Activated T-helper 2 cell treated with anti-CD3 and anti-CD28 coated beads, Interferon-gamma antibody, Interleukin-2, Interleukin-4, amounts not matched to agents 10 μg/mL and 5 μg/mL and 100 μg/mL, durations not matched to agents 14 hours and 24 hours and 36 hours (primary cell): ENCODE measurements around the gene SOHLH1. TPM values are rescaled to one million over a fixed set of nuclear protein-coding genes. Genes with fewer than 3 reads are reported as not detected.

Source experiments
- DNase-seq: peaks from one replicate; pipeline ENCODE4 v3.0.0; 2021; ENCODE audit warnings: low spot score
- H3K27ac Mint-ChIP-seq: one replicate; pipeline ENCODE4 v1.8.0; 2021; ENCODE audit warnings: mixed read lengths
- H3K27me3 Mint-ChIP-seq: one replicate; pipeline ENCODE4 v1.8.0; 2021; ENCODE audit warnings: low read depth, mixed read lengths
- H3K36me3 Mint-ChIP-seq: one replicate; pipeline ENCODE4 v1.8.0; 2021; ENCODE audit warnings: low read depth, mixed read lengths
- H3K4me1 Mint-ChIP-seq: one replicate; pipeline ENCODE4 v1.8.0; 2021; ENCODE audit warnings: low read depth, mixed read lengths
- H3K4me3 Mint-ChIP-seq: one replicate; pipeline ENCODE4 v1.8.0; 2021; ENCODE audit warnings: low read depth, mild to moderate bottlenecking, moderate library complexity, mixed read lengths
- H3K9me3 Mint-ChIP-seq: one replicate; pipeline ENCODE4 v1.8.0; 2021; ENCODE audit warnings: mixed read lengths
- intact Hi-C: fragments of 100-400 bp; cut with micrococcal nuclease; formaldehyde crosslinking; loops from one replicate; pipeline ENCODE4 v1.15.1; 2023
- total RNA-seq: library from RNA; stranded (reverse); gene quantifications from 2 replicates; pipeline ENCODE4 v1.2.3, GENCODE V29; 2022

The SOHLH1 gene
- total RNA-seq, 1 donor from 2014 or later, result not detected

DNA sequence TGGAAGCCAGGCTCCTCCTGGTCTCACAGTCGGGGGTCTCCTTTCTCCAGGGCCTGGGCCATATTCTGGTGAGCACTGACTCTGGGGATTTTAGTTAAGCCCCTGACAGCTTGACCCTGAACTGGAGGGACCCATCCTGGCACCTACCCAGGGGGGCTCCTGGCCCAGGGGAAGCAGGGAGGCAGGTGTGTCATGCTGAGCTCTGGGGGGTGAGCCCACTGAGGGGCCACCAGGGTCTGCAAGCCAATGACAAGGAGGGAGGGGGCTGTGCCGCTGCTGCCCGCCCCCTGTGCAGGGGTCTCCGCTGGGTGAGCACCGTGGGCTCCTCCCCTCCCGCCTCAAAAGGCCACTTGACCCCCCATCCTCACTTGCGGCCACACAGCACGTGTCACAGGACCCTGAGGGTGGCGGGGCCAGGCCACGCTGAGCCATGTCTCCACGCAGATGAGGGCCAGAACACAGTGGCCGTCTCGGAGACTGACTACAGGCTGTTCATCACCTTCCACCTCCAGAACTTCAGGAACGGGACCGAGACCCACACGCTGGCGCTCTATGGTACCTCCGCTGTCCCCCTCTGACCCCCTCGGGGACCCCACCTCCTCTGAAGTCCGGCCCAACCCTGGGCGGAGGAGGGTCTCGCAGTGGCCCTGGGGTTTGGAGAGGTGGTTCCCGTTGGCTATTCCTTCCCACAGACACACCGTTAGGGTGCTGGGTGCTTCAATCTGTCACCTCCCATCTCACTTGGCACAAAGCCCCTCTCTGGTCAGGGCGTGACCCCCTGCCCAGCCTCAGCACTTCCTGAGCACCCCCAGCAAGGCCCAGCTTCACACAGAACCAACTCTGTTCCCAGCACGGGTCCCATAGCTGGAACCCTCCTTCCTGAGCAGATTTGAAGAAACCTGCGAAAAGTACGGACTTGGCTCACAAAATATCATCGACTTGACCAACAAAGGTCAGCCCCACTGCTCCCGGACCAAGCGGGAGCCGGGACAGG is 34.2 kb downstream of the SOHLH1 start:
- Mint-ChIP-seq H3K27me3 (no peaks in the 10 kb centered on the region), H3K27ac (no peak overlapping the region), H3K9me3 (no peaks in the 10 kb centered on the region), H3K4me3 (no peak overlapping the region), H3K36me3 (no peaks in the 10 kb centered on the region), H3K4me1 (no peaks in the 10 kb centered on the region)
- intact Hi-C loops, result no loop called here
- DNase-seq, result no peak

- Mint-ChIP-seq H3K27ac (no peak overlapping the region), H3K9me3 (no peaks in the 10 kb centered on the region), H3K27me3 (no peaks in the 10 kb centered on the region), H3K4me1 (no peaks in the 10 kb centered on the region), H3K4me3 (no peak overlapping the region), H3K36me3 (no peaks in the 10 kb centered on the region)
- DNase-seq, result no peak
- intact Hi-C loops, result no loop called here
Measured at GRCh38 chr9:135664266-135664665, 35.0 kb downstream of the SOHLH1 start.

DNA sequence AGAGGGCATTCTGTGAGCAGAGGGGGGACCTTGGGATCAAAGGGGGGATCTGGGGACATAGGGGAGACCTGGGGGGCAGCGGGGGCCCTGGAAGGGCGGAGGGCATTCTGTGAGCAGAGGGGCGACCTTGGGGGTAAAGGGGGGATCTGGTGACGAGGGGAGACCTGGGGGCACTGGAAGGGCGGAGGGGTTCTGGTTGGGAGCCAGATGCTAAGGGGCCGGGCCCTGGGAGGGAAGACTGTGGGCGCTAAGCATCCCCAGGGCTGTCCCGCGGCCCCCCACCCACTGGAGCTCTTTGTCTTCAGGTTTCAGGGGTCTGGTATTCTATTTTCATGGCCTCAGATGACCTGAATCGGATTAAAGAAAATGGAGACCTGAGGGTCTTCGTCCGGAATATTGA is 35.4 kb downstream of the SOHLH1 start:
- Mint-ChIP-seq H3K4me3 (no peak overlapping the region), H3K9me3 (no peaks in the 10 kb centered on the region), H3K27ac (no peak overlapping the region), H3K36me3 (no peaks in the 10 kb centered on the region), H3K4me1 (no peaks in the 10 kb centered on the region), H3K27me3 (no peaks in the 10 kb centered on the region)
- intact Hi-C loops, result no loop called here
- no peak for DNase-seq

GRCh38 chr9:135663451-135663770 is 35.9 kb downstream of the SOHLH1 start:
- no peak overlapping the region for H3K27ac Mint-ChIP-seq
- H3K9me3 Mint-ChIP-seq, result no peaks in the 10 kb centered on the region
- intact Hi-C loops, result no loop called here
- no peak for DNase-seq
- H3K4me3 Mint-ChIP-seq, result no peak overlapping the region
- no peaks in the 10 kb centered on the region for H3K27me3 Mint-ChIP-seq
- H3K4me1 Mint-ChIP-seq, result no peaks in the 10 kb centered on the region
- no peaks in the 10 kb centered on the region for H3K36me3 Mint-ChIP-seq

DNA sequence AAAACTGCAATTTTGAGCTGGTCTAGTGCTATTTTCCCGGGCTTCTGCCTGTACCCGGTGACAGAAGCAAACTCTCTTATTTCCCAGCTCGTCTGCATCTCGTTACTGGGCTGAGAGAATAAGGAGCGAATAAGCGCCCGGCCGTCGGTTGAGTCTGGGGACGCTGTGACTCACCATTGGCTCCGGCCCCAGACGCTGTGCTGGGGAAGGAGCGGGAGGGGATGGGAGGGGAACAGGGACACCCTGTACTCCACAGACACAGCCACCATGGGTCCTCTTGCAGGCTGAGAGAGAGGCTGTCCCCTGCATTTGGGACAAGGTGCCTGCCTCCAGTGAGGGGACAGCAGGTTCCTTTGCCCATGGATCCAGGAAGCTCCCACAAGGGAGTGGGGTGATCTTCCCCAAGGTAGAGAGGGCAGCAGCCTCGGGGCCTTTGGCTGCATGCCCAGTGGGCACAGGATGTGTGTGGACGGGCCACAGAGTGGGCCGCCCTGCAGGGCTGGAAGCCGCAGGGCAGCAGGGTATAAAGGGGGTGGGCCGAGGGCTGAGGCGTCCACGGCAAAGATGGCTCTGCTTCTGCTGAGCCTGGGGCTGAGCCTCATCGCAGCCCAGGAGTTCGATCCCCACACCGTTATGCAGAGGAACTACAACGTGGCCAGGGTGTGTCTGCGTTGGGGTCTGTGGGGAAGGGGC is 36.4 kb downstream of the SOHLH1 start, which contains the start of gene LCN9:
TSS of gene LCN9 (plus strand) at position 552 of the 693 bp plus-strand sequence. CDS start at position 565, 13 bp downstream.
- H3K36me3 Mint-ChIP-seq, result no peaks in the 10 kb centered on the region
- H3K4me3 Mint-ChIP-seq, result no peak within 1 kb of the TSS
- no peaks in the 10 kb centered on the region for H3K27me3 Mint-ChIP-seq
- no peak for DNase-seq
- no peaks in the 10 kb centered on the region for H3K4me1 Mint-ChIP-seq
- intact Hi-C loops, result no loop called here
- no peaks in the 10 kb centered on the region for H3K9me3 Mint-ChIP-seq
- H3K27ac Mint-ChIP-seq, result no peak within 1 kb of the TSS

- DNase-seq, result no peak
- Mint-ChIP-seq H3K4me3 (no peak overlapping the region), H3K27ac (no peak overlapping the region), H3K27me3 (no peaks in the 10 kb centered on the region), H3K4me1 (no peaks in the 10 kb centered on the region), H3K36me3 (no peaks in the 10 kb centered on the region), H3K9me3 (no peaks in the 10 kb centered on the region)
- intact Hi-C loops, result no loop called here
Measured at GRCh38 chr9:135661816-135662560, 37.3 kb downstream of the SOHLH1 start.

DNA sequence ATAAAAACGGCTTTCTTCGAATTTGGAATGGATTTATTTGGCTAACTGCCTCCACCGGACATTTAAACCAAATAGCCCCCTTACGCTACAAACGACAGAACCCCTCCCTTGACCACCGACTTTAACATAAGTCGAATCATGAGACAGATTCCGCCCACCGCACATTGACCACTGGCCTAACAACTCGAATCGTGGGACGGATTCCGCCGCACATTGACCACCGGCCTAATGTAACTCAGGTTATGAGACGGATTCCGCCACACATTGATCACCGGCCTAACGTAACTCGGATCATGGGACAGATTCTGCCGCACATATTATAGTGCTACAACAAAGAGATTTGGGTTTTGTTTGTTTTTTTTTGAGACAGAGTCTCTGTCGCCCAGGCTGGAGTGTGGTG is 38.9 kb downstream of the SOHLH1 start:
- H3K27ac Mint-ChIP-seq, result no peak overlapping the region
- H3K27me3 Mint-ChIP-seq, result no peaks in the 10 kb centered on the region
- no peak overlapping the region for H3K4me3 Mint-ChIP-seq
- no peak for DNase-seq
- intact Hi-C loops, result no loop called here
- H3K36me3 Mint-ChIP-seq, result no peaks in the 10 kb centered on the region
- no peaks in the 10 kb centered on the region for H3K4me1 Mint-ChIP-seq
- H3K9me3 Mint-ChIP-seq, result no peaks in the 10 kb centered on the region

- H3K27ac Mint-ChIP-seq, result no peak overlapping the region
- H3K27me3 Mint-ChIP-seq, result no peaks in the 10 kb centered on the region
- H3K4me1 Mint-ChIP-seq, result no peaks in the 10 kb centered on the region
- no peak for DNase-seq
- no peaks in the 10 kb centered on the region for H3K9me3 Mint-ChIP-seq
- no peaks in the 10 kb centered on the region for H3K36me3 Mint-ChIP-seq
- H3K4me3 Mint-ChIP-seq, result no peak overlapping the region
- intact Hi-C loops, result no loop called here
Measured at GRCh38 chr9:135659252-135659651, 40.0 kb downstream of the SOHLH1 start.

- no peak for DNase-seq
- no peaks in the 10 kb centered on the region for H3K36me3 Mint-ChIP-seq
- no peak overlapping the region for H3K27ac Mint-ChIP-seq
- H3K9me3 Mint-ChIP-seq, result no peaks in the 10 kb centered on the region
- H3K27me3 Mint-ChIP-seq, result no peaks in the 10 kb centered on the region
- H3K4me1 Mint-ChIP-seq, result no peaks in the 10 kb centered on the region
- intact Hi-C loops, result no loop called here
- no peak overlapping the region for H3K4me3 Mint-ChIP-seq
Measured at GRCh38 chr9:135657416-135657815, 41.9 kb downstream of the SOHLH1 start.

GRCh38 chr9:135655317-135655716 is 44.0 kb downstream of the SOHLH1 start:
- no peaks in the 10 kb centered on the region for H3K4me1 Mint-ChIP-seq
- intact Hi-C loops, result no loop called here
- no peak for DNase-seq
- H3K9me3 Mint-ChIP-seq, result peaks cover 3% of the 10 kb centered on the region
- H3K4me3 Mint-ChIP-seq, result no peak overlapping the region
- H3K36me3 Mint-ChIP-seq, result no peaks in the 10 kb centered on the region
- H3K27ac Mint-ChIP-seq, result no peak overlapping the region
- no peaks in the 10 kb centered on the region for H3K27me3 Mint-ChIP-seq

DNA sequence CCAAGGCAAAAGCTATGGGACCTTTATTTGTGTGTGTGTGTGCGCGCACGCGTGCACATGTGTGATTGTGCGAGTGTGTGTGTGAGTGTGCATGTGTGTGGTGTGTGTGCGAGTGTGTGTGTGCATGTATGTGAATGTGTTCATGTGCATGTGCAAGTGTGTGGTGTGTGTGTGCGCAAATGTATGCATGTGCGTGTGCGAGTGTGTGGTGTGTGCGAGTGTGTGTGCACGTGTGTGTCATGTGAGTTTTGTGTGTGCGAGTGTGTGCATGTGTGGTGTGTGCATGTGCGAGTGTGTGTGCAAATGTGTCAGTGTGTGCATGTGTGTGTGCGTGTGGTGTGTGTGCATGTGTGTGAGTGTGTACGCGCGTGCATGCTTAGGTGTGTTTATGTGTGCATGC is 48.9 kb downstream of the SOHLH1 start:
- H3K27me3 Mint-ChIP-seq, result no peaks in the 10 kb centered on the region
- no peaks in the 10 kb centered on the region for H3K4me1 Mint-ChIP-seq
- no peak overlapping the region for H3K27ac Mint-ChIP-seq
- intact Hi-C loops, result no loop called here
- H3K4me3 Mint-ChIP-seq, result no peak overlapping the region
- H3K9me3 Mint-ChIP-seq, result peaks cover 40% of the 10 kb centered on the region
- no peak for DNase-seq
- H3K36me3 Mint-ChIP-seq, result no peaks in the 10 kb centered on the region

DNA sequence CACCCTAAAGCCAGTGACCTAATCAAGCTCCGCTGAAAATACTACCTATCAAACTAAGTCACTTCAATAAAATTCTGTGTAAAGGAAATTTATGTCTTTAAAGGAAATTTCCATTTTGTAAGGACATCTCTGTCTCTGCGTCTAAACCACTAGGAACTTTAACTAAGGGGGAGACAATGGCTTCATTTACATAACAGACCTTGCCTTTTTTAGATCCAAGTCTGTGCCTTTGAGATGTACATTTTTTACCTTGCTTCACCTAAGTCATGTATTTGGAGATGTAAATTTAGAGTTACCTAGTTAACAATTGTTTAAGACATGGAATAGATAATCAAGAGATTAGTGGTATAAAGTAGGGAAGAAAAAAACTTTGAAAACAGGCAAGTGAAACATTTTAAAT is 49.8 kb downstream of the SOHLH1 start:
- H3K9me3 Mint-ChIP-seq, result peaks cover 49% of the 10 kb centered on the region
- no peaks in the 10 kb centered on the region for H3K27me3 Mint-ChIP-seq
- H3K4me1 Mint-ChIP-seq, result no peaks in the 10 kb centered on the region
- DNase-seq, result no peak
- H3K4me3 Mint-ChIP-seq, result no peak overlapping the region
- H3K36me3 Mint-ChIP-seq, result no peaks in the 10 kb centered on the region
- intact Hi-C loops, result no loop called here
- H3K27ac Mint-ChIP-seq, result no peak overlapping the region
